ENCODE results near the gene SLC19A1. TPM values are rescaled to one million over a fixed set of nuclear protein-coding genes. Genes with fewer than 3 reads are reported as not detected.

The SLC19A1 gene
- total RNA-seq, 5 donors from 2014 or later (not counting 1 experiment from before 2014, with no cell fraction given) = 10.4 to 19.2 (median 16.4) TPM

DNA sequence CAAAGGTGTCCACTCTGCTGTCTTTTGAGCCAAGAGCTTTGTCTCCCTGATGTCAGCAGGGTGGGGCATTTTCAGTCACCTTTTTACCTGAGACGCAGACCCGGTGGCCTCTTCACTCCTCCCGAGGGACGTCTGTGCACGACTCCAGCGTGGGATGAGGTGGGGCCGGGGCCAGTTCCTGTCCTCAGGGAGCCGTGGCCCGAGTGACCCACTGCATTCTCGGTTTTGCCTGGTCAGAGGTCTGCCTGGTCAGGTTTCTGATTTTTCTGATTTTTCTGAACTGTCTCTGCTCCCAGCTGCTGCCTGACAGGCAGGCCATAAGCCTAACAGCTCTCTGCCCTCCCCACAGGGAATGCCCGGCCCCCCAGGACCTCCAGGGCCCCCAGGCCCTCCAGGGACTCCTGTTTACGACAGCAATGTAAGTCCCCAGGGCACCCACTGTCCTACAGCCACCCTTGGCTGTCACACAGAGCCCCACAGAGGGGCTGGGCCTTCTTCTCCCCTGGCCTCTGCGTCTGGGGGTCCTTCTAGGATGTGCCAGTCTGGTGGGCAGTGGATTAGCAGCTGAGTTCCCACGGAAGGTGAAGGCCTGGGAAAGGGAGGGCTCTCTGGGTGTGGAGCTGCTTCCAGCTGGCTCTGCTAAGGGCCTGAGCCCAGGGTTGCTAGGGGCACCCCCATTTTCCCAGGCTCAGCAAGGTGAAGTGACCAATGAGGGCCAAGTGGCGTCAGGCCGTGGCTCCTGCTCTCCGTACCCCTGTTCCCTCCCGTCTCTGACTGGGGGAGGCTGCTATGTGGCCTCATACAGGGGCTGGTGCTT is 45.9 kb downstream of the SLC19A1 start:
- no peak overlapping the region for H3K4me3 Mint-ChIP-seq
- H3K27me3 ChIP-seq (replicated peaks in 1 of 2; ENCODE audit: control insufficient read depth in 2 of 2, extremely low read depth in 1 of 2, insufficient read depth in 2 of 2, low read length in 1 of 2) = no peaks in the 10 kb centered on the region
- H3K4me1 Mint-ChIP-seq = peaks cover 0 to 6% (median 5%) of the 10 kb centered on the region in 3 donors
- H3K9me3 Mint-ChIP-seq = no peaks in the 10 kb centered on the region
- no peak overlapping the region for H3K27ac ChIP-seq (ENCODE audit: low read length)
- peaks cover 5 to 10% of the 10 kb centered on the region in 2 donors for H3K36me3 ChIP-seq (ENCODE audit: control insufficient read depth in 2 of 2, extremely low read depth in 1 of 2, insufficient read depth in 1 of 2, low read length in 1 of 2)
- H3K4me3 ChIP-seq (ENCODE audit: control insufficient read depth in 1 of 2, extremely low read depth in 1 of 2, low read length in 1 of 2) = no peak overlapping the region
- ATAC-seq (replicated peaks in 1 of 4) = no peak
- peaks cover 9% of the 10 kb centered on the region for H3K36me3 Mint-ChIP-seq
- DNase-seq = no peak
- no peaks in the 10 kb centered on the region for H3K9me3 ChIP-seq
- no peak overlapping the region for H3K27ac Mint-ChIP-seq
- ChIA-PET CTCF (no interaction called here), POLR2A (no interaction called here)
- H3K27me3 Mint-ChIP-seq = no peaks in the 10 kb centered on the region
- WGBS (ENCODE audit: insufficient coverage) = 93% methylated on average over 15 of the region's 18 CpGs
- H3K4me1 ChIP-seq (ENCODE audit: control insufficient read depth in 1 of 2, extremely low read depth in 1 of 2, insufficient read depth in 2 of 2, low read length in 2 of 2) = no peaks in the 10 kb centered on the region

DNA sequence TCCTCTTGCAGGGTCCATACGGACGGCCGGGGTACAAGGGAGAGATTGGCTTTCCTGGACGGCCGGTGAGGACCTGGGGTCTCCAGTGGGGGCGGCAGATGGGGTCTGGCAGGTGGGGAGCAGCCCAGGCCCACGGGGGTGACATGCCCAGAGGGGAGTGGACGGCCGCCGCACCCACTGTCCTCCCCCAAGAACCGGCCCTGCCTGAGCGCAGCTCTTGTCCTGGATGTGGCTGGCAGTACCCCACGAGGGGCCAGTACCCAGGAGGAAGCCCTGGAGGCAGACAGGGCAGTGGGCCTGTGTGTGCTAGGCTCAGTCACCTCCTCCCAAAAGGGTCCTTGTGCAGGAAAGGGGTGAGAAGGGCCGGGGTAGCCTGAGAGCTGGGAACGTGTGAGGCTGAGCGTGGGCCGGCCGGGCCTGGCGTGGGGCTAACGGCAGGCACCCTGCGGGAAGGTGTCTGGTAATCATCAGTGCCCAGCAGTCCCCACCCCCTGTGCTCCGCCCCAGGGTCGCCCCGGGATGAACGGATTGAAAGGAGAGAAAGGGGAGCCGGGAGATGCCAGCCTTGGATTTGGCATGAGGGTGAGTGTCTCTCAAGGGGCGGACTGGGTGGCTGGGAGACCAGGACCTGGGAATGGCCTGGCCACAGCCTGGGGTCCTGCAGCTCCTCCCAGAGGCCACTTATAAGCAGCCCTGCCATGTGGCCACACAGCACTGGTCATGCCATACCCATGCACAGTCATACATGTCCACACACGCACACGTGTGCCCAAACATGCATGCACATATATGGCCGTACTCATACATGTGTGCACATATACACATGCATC is 47.2 kb downstream of the SLC19A1 start:
- Mint-ChIP-seq H3K27ac (no peak overlapping the region), H3K4me3 (no peak overlapping the region), H3K36me3 (peaks cover 9% of the 10 kb centered on the region), H3K9me3 (no peaks in the 10 kb centered on the region), H3K4me1 (peaks cover 0 to 6% (median 5%) of the 10 kb centered on the region in 3 donors), H3K27me3 (no peaks in the 10 kb centered on the region)
- POLR2A ChIA-PET = interaction anchor here in 1 of 2 donors (0.6 kb wide), 1 partner anchor 979 kb away, joined by 3 read pairs; no protein-coding TSS in a partner anchor
- DNase-seq (no peak), ATAC-seq (replicated peaks in 1 of 4) (no peak)
- 93% methylated on average over 22 of the region's 30 CpGs for WGBS (ENCODE audit: insufficient coverage)
- Histone ChIP-seq H3K9me3 (no peaks in the 10 kb centered on the region), H3K4me3 (ENCODE audit: control insufficient read depth in 1 of 2, extremely low read depth in 1 of 2, low read length in 1 of 2) (no peak overlapping the region), H3K4me1 (ENCODE audit: control insufficient read depth in 1 of 2, extremely low read depth in 1 of 2, insufficient read depth in 2 of 2, low read length in 2 of 2) (peaks cover 2 to 7% of the 10 kb centered on the region in 2 experiments), H3K27me3 (replicated peaks in 1 of 2; ENCODE audit: control insufficient read depth in 2 of 2, extremely low read depth in 1 of 2, insufficient read depth in 2 of 2, low read length in 1 of 2) (peaks cover 0 to 7% of the 10 kb centered on the region in 2 experiments), H3K27ac (ENCODE audit: low read length) (no peak overlapping the region), H3K36me3 (ENCODE audit: control insufficient read depth in 2 of 2, extremely low read depth in 1 of 2, insufficient read depth in 1 of 2, low read length in 1 of 2) (peaks cover 5 to 10% of the 10 kb centered on the region in 2 donors)
- CTCF ChIA-PET = no interaction called here

DNA sequence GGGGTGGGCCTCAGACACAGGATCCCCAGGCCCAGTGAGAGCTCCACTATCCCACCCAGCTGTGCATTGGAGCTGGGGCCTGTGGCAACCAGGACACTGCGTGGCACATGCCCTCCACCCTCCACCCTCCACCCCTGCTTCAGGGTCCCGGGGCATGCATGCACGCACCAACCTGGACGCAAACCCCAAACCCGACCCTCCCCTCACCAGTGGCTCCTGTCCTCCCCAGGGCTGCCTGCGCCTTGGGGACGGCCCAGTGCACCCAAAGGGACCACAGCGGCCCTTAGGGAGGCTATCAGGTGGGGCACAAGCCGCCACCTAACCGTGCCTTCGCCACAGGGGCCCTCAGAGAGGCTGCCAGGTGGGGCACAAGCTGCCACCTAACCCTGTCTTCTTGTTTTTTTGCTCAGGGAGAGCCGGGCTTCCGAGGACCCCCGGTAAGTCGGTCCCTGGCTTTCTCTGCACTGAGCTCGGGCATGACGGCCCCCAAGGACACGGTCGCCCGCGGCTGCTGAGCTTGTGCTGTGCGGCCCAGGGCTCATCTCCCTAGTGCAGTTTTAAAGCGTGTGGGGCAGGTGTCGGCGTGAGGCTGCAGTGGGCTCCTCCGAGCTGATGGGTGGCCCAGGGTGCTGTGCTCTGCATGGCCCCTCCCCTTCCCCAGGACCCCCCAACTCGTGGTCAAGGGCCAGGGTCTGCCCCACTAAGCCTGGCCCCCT is 47.9 kb downstream of the SLC19A1 start:
- DNase-seq (no peak), ATAC-seq (replicated peaks in 1 of 4) (no peak)
- Mint-ChIP-seq H3K4me1 (peaks cover 0 to 5% (median 2%) of the 10 kb centered on the region in 3 donors), H3K4me3 (no peak overlapping the region), H3K27me3 (no peaks in the 10 kb centered on the region), H3K36me3 (peaks cover 9% of the 10 kb centered on the region), H3K27ac (no peak overlapping the region), H3K9me3 (no peaks in the 10 kb centered on the region)
- WGBS (ENCODE audit: insufficient coverage) = 89% methylated on average over 19 of the region's 27 CpGs
- peaks cover 5 to 12% of the 10 kb centered on the region in 2 experiments for H3K4me1 ChIP-seq (ENCODE audit: control insufficient read depth in 1 of 2, extremely low read depth in 1 of 2, insufficient read depth in 2 of 2, low read length in 2 of 2)
- POLR2A ChIA-PET = interaction anchor here in 1 of 2 donors (0.6 kb wide), 1 partner anchor 980 kb away, joined by 3 read pairs; no protein-coding TSS in a partner anchor
- CTCF ChIA-PET = no interaction called here
- peaks cover 0 to 10% of the 10 kb centered on the region in 2 experiments for H3K27me3 ChIP-seq (replicated peaks in 1 of 2; ENCODE audit: control insufficient read depth in 2 of 2, extremely low read depth in 1 of 2, insufficient read depth in 2 of 2, low read length in 1 of 2)
- H3K36me3 ChIP-seq (ENCODE audit: control insufficient read depth in 2 of 2, extremely low read depth in 1 of 2, insufficient read depth in 1 of 2, low read length in 1 of 2) = peaks cover 5 to 10% of the 10 kb centered on the region in 2 donors
- no peaks in the 10 kb centered on the region for H3K9me3 ChIP-seq
- H3K4me3 ChIP-seq (ENCODE audit: control insufficient read depth in 1 of 2, extremely low read depth in 1 of 2, low read length in 1 of 2) = no peak overlapping the region
- H3K27ac ChIP-seq (ENCODE audit: low read length) = no peak overlapping the region

GRCh38 chr21:45493401-45494001 is 48.7 kb downstream of the SLC19A1 start:
- Mint-ChIP-seq H3K27me3 (no peaks in the 10 kb centered on the region), H3K9me3 (no peaks in the 10 kb centered on the region), H3K36me3 (peaks cover 4% of the 10 kb centered on the region), H3K4me3 (no peak overlapping the region), H3K4me1 (peaks cover 0 to 2% (median 0%) of the 10 kb centered on the region in 3 donors), H3K27ac (no peak overlapping the region)
- DNase-seq (no peak), ATAC-seq (replicated peaks in 1 of 4) (no peak)
- POLR2A ChIA-PET = no interaction called here
- CTCF ChIA-PET = no interaction called here
- peaks cover 5 to 18% of the 10 kb centered on the region in 2 experiments for H3K4me1 ChIP-seq (ENCODE audit: control insufficient read depth in 1 of 2, extremely low read depth in 1 of 2, insufficient read depth in 2 of 2, low read length in 2 of 2)
- peaks cover 5 to 10% of the 10 kb centered on the region in 2 donors for H3K36me3 ChIP-seq (ENCODE audit: control insufficient read depth in 2 of 2, extremely low read depth in 1 of 2, insufficient read depth in 1 of 2, low read length in 1 of 2)
- H3K4me3 ChIP-seq (ENCODE audit: control insufficient read depth in 1 of 2, extremely low read depth in 1 of 2, low read length in 1 of 2) = no peak overlapping the region
- 94% methylated on average over 11 of the region's 21 CpGs for WGBS (ENCODE audit: insufficient coverage)
- peaks cover 0 to 13% of the 10 kb centered on the region in 2 experiments for H3K27me3 ChIP-seq (replicated peaks in 1 of 2; ENCODE audit: control insufficient read depth in 2 of 2, extremely low read depth in 1 of 2, insufficient read depth in 2 of 2, low read length in 1 of 2)
- no peaks in the 10 kb centered on the region for H3K9me3 ChIP-seq
- H3K27ac ChIP-seq (ENCODE audit: low read length) = no peak overlapping the region

DNA sequence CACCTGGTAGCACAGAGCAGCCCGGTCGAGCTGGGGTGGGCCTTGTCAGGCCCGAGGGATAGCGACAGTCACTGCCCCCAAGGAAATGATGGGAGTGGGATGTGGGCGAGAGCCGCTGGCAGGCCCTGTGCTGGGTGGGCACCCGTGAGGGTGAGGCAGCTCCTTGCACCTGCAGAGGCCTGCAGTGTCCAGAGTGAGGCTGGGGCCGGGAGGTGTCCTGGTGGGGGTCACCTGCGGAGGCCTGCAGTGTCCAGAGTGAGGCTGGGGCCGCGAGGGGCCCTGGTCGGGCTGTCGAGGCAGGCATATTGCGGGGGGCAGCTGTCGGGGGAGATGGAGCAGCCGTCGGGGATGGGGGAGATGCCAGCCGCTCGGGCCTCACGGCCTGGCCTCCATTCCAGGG is 49.5 kb downstream of the SLC19A1 start:
- peaks cover 4% of the 10 kb centered on the region for H3K36me3 Mint-ChIP-seq
- ATAC-seq (replicated peaks in 1 of 4) (no peak), DNase-seq (no peak)
- H3K4me1 ChIP-seq (ENCODE audit: control insufficient read depth in 1 of 2, extremely low read depth in 1 of 2, insufficient read depth in 2 of 2, low read length in 2 of 2) = peaks cover 5 to 18% of the 10 kb centered on the region in 2 experiments
- H3K27ac Mint-ChIP-seq = no peak overlapping the region
- H3K9me3 Mint-ChIP-seq = no peaks in the 10 kb centered on the region
- POLR2A ChIA-PET = no interaction called here
- H3K4me1 Mint-ChIP-seq = peaks cover 0 to 4% (median 0%) of the 10 kb centered on the region in 3 donors
- H3K27me3 ChIP-seq (replicated peaks in 1 of 2; ENCODE audit: control insufficient read depth in 2 of 2, extremely low read depth in 1 of 2, insufficient read depth in 2 of 2, low read length in 1 of 2) = peaks cover 0 to 13% of the 10 kb centered on the region in 2 experiments
- no peak overlapping the region for H3K4me3 Mint-ChIP-seq
- peaks cover 5 to 14% of the 10 kb centered on the region in 2 donors for H3K36me3 ChIP-seq (ENCODE audit: control insufficient read depth in 2 of 2, extremely low read depth in 1 of 2, insufficient read depth in 1 of 2, low read length in 1 of 2)
- no peaks in the 10 kb centered on the region for H3K9me3 ChIP-seq
- H3K4me3 ChIP-seq (ENCODE audit: control insufficient read depth in 1 of 2, extremely low read depth in 1 of 2, low read length in 1 of 2) = no peak overlapping the region
- H3K27me3 Mint-ChIP-seq = no peaks in the 10 kb centered on the region
- H3K27ac ChIP-seq (ENCODE audit: low read length) = no peak overlapping the region
- WGBS (ENCODE audit: insufficient coverage) = 92% methylated on average over 19 of the region's 20 CpGs
- CTCF ChIA-PET = no interaction called here

DNA sequence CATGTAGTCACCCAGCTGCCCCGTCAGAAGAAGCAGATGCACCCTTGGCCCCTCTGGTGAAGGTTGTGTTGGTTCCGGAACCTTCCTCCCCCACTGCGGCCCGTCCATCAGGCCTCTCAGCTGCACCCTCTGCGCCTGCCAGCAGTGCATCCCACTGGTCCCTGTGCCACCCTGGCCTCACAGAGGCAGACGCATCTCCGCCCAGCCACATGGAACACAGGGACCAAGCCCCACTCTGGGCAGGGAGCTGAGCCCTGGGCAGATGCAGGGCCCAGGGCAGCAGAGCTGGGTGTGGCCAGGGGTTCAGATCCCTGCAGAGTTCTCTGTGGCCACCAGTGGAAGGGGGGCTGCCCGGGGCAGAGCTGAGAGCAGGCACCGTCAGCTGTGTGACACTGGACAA is 50.6 kb downstream of the SLC19A1 start:
- CTCF ChIA-PET = no interaction called here
- no peaks in the 10 kb centered on the region for H3K27me3 Mint-ChIP-seq
- WGBS (ENCODE audit: insufficient coverage) = 77% methylated on average over 7 of the region's 9 CpGs
- no peak overlapping the region for H3K27ac ChIP-seq (ENCODE audit: low read length)
- POLR2A ChIA-PET = no interaction called here
- no peaks in the 10 kb centered on the region for H3K9me3 Mint-ChIP-seq
- H3K27ac Mint-ChIP-seq = no peak overlapping the region
- peaks cover 0 to 13% of the 10 kb centered on the region in 2 experiments for H3K27me3 ChIP-seq (replicated peaks in 1 of 2; ENCODE audit: control insufficient read depth in 2 of 2, extremely low read depth in 1 of 2, insufficient read depth in 2 of 2, low read length in 1 of 2)
- peaks cover 5 to 18% of the 10 kb centered on the region in 2 experiments for H3K4me1 ChIP-seq (ENCODE audit: control insufficient read depth in 1 of 2, extremely low read depth in 1 of 2, insufficient read depth in 2 of 2, low read length in 2 of 2)
- H3K36me3 ChIP-seq (ENCODE audit: control insufficient read depth in 2 of 2, extremely low read depth in 1 of 2, insufficient read depth in 1 of 2, low read length in 1 of 2) = peaks cover 1 to 5% of the 10 kb centered on the region in 2 donors
- no peak overlapping the region for H3K4me3 ChIP-seq (ENCODE audit: control insufficient read depth in 1 of 2, extremely low read depth in 1 of 2, low read length in 1 of 2)
- peaks cover 0 to 4% (median 0%) of the 10 kb centered on the region in 3 donors for H3K4me1 Mint-ChIP-seq
- no peaks in the 10 kb centered on the region for H3K9me3 ChIP-seq
- H3K4me3 Mint-ChIP-seq = no peak overlapping the region
- no peak for DNase-seq
- peaks cover 4% of the 10 kb centered on the region for H3K36me3 Mint-ChIP-seq
- ATAC-seq (replicated peaks in 1 of 4) = no peak

All from T-cell (primary cell).